ENCODE measurements around the gene TMED5.

The TMED5 gene

DNA sequence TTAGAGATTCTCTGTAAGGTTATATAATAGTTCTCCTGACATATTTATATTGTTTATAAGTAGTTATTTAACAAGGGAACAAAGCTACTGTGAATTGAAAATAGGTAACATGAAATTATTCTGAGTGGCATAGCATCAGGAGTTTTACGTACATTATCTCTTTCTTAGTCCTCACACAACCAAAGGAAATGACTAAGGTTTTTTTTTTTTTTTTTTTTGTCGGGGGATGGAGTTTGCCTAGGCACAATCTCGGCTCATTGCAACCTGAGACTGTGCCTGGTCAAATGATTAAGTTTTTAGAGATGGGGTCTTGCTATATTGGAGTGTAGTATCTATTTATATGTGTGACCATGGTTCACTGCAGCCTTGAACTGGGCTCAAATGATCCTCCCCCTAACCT, 24.9 kb downstream of the TMED5 start:
- H3K4me3 ChIP-seq (ENCODE audit: low read depth, low read length), result no peak overlapping the region
- no peak for DNase-seq (ENCODE audit: low read depth)
- TF ChIP-seq CTCF (IDR thresholded peaks at IDR 0.05; ENCODE audit: low read depth, low read length) (no peak), POLR2A (IDR thresholded peaks at IDR 0.05; ENCODE audit: extremely low read depth, insufficient read length) (no peak), MYC (IDR thresholded peaks at IDR 0.05; ENCODE audit: low read depth, low read length) (no peak)
- TF ChIP-seq, protein P1, sequence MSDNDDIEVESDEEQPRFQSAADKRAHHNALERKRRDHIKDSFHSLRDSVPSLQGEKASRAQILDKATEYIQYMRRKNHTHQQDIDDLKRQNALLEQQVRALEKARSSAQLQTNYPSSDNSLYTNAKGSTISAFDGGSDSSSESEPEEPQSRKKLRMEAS (IDR thresholded peaks at IDR 0.05; ENCODE audit: low read depth, low read length), result no peak

- TF ChIP-seq POLR2A (IDR thresholded peaks at IDR 0.05; ENCODE audit: extremely low read depth, insufficient read length), result no peak
- TF ChIP-seq CTCF (IDR thresholded peaks at IDR 0.05; ENCODE audit: low read depth, low read length), result no peak
- TF ChIP-seq, protein P1 (IDR thresholded peaks at IDR 0.05; ENCODE audit: low read depth, low read length), result no peak
- no peak for TF ChIP-seq MYC (IDR thresholded peaks at IDR 0.05; ENCODE audit: low read depth, low read length)
- no peak overlapping the region for H3K4me3 ChIP-seq (ENCODE audit: low read depth, low read length)
- no peak for DNase-seq (ENCODE audit: low read depth)
These were observed 25.3 kb downstream of the TMED5 start for GRCh38 chr1:93154898-93155297.

- TF ChIP-seq CTCF (IDR thresholded peaks at IDR 0.05; ENCODE audit: low read depth, low read length) (no peak), POLR2A (IDR thresholded peaks at IDR 0.05; ENCODE audit: extremely low read depth, insufficient read length) (no peak), MYC (IDR thresholded peaks at IDR 0.05; ENCODE audit: low read depth, low read length) (no peak)
- TF ChIP-seq, protein P1 (IDR thresholded peaks at IDR 0.05; ENCODE audit: low read depth, low read length), result no peak
- no peak overlapping the region for H3K4me3 ChIP-seq (ENCODE audit: low read depth, low read length)
- no peak for DNase-seq (ENCODE audit: low read depth)
These were observed 27.4 kb downstream of the TMED5 start for GRCh38 chr1:93152835-93153234.

DNA sequence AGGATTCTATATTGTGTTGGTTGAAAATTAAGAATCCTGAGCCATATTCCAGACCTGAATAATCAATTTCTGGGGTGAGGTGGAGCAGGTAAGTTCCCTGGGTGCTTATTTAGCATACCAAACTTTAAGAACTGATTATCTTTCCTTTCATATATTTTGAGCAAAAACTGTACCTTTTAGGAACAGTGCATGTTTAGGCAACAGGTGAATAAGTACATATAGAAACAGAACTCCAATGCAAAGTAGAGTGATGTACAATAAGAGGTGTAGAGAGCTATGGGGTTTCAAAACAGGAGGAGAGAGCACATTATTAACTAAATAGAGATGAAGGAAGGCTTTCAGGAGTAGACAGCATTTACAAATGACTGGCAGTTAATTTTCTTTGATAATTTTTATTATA, 28.7 kb downstream of the TMED5 start:
- TF ChIP-seq, protein P1 (IDR thresholded peaks at IDR 0.05; ENCODE audit: low read depth, low read length), result no peak
- TF ChIP-seq MYC (IDR thresholded peaks at IDR 0.05; ENCODE audit: low read depth, low read length) (no peak), POLR2A (IDR thresholded peaks at IDR 0.05; ENCODE audit: extremely low read depth, insufficient read length) (no peak), CTCF (IDR thresholded peaks at IDR 0.05; ENCODE audit: low read depth, low read length) (no peak)
- no peak overlapping the region for H3K4me3 ChIP-seq (ENCODE audit: low read depth, low read length)
- DNase-seq (ENCODE audit: low read depth), result no peak

- no peak for TF ChIP-seq CTCF (IDR thresholded peaks at IDR 0.05; ENCODE audit: low read depth, low read length)
- no peak for TF ChIP-seq POLR2A (IDR thresholded peaks at IDR 0.05; ENCODE audit: extremely low read depth, insufficient read length)
- TF ChIP-seq, protein P1 (IDR thresholded peaks at IDR 0.05; ENCODE audit: low read depth, low read length), result no peak
- no peak for DNase-seq (ENCODE audit: low read depth)
- no peak overlapping the region for H3K4me3 ChIP-seq (ENCODE audit: low read depth, low read length)
These were observed 29.5 kb downstream of the TMED5 start for GRCh38 chr1:93150729-93151128.

GRCh38 chr1:93148001-93148400, 32.2 kb downstream of the TMED5 start:
- DNase-seq (ENCODE audit: low read depth), result no peak
- H3K4me3 ChIP-seq (ENCODE audit: low read depth, low read length), result no peak overlapping the region
- TF ChIP-seq MYC (IDR thresholded peaks at IDR 0.05; ENCODE audit: low read depth, low read length) (no peak), POLR2A (IDR thresholded peaks at IDR 0.05; ENCODE audit: extremely low read depth, insufficient read length) (no peak), CTCF (IDR thresholded peaks at IDR 0.05; ENCODE audit: low read depth, low read length) (no peak)
- TF ChIP-seq, protein P1 (IDR thresholded peaks at IDR 0.05; ENCODE audit: low read depth, low read length), result no peak
